Measurements from ENCODE around the gene PDGFB.

Gene PDGFB

DNA sequence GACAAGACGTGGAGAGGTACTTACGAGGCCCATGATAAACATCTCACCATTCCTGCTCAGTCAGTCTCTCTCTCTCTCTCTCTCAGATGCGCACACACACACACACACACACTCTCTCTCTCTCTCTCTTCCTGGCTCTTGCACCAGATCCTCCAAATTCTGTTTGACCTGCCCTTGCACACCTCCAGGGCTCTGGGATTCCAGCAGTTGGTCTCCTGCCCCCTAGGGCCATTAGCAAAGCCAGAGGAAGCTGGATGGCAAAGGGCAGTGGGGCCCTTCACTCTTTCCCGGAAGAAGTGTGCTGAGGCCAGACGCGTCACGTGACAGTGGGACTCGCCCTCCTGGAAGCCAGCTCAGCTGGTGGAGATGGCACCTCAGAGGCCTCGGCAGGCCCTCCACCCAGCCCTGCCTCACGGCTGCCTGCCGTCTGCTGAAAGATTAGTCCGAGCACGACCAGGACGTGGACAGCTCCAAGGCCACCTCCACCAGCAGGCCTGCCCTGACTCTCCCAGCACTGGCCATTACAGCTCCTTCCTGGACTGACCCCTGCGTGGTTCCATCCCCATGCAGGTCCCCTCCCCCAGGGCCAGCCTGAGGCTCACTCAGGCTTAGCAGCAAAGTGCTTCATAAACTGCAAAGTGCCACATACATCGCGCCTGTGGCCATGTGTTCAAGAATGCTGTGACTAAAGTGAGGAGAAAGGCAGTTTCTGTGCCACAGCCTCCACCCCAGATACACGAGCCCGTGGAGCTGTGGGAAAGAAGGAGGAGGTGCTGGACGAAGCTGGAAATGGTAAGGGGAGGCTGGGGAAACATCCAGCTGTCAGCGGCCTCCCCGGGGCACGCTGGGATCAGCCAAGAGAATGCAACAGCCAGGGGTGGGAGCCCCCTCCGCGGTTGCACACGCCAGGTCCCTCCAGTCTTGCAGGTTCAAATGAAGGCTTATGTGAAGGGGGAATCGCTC lies 3.7 kb downstream of the PDGFB start:
- Histone ChIP-seq H3K9me3 (ENCODE audit: control insufficient read depth in 2 of 2, low read length in 2 of 2) (no peaks in the 10 kb centered on the region), H3K27ac (ENCODE audit: low read depth in 2 of 2, low read length in 2 of 2) (peak overlapping the region; percentile 75 to 79), H3K9ac (ENCODE audit: low read depth in 1 of 2, low read length in 2 of 2) (peak overlapping the region; percentile 23 to 32), H3K36me3 (ENCODE audit: control insufficient read depth in 2 of 2, insufficient read depth in 2 of 2, low read length in 2 of 2) (no peaks in the 10 kb centered on the region), H3K4me3 (ENCODE audit: low read length in 2 of 2) (peak overlapping the region; percentile 6 to 42), H3K27me3 (ENCODE audit: control insufficient read depth in 2 of 2, insufficient read depth in 2 of 2, low read length in 2 of 2) (peaks cover 46 to 58% of the 10 kb centered on the region in 2 donors), H3K4me1 (ENCODE audit: control insufficient read depth in 2 of 2, insufficient read depth in 2 of 2, low read length in 2 of 2) (peaks cover 56 to 62% of the 10 kb centered on the region in 2 donors)

- peak overlapping the region; percentile 75 to 79 for H3K27ac ChIP-seq (ENCODE audit: low read depth in 2 of 2, low read length in 2 of 2)
- peaks cover 43 to 52% of the 10 kb centered on the region in 2 donors for H3K27me3 ChIP-seq (ENCODE audit: control insufficient read depth in 2 of 2, insufficient read depth in 2 of 2, low read length in 2 of 2)
- no peaks in the 10 kb centered on the region for H3K36me3 ChIP-seq (ENCODE audit: control insufficient read depth in 2 of 2, insufficient read depth in 2 of 2, low read length in 2 of 2)
- peaks cover 63 to 73% of the 10 kb centered on the region in 2 donors for H3K4me1 ChIP-seq (ENCODE audit: control insufficient read depth in 2 of 2, insufficient read depth in 2 of 2, low read length in 2 of 2)
- H3K4me3 ChIP-seq (ENCODE audit: low read length in 2 of 2) = peak overlapping the region in 1 of 2 donors; percentile 37
- no peaks in the 10 kb centered on the region for H3K9me3 ChIP-seq (ENCODE audit: control insufficient read depth in 2 of 2, low read length in 2 of 2)
- peak overlapping the region; percentile 9 to 51 for H3K9ac ChIP-seq (ENCODE audit: low read depth in 1 of 2, low read length in 2 of 2)
These were observed 5.0 kb downstream of the PDGFB start for GRCh38 chr22:39239561-39240423.

DNA sequence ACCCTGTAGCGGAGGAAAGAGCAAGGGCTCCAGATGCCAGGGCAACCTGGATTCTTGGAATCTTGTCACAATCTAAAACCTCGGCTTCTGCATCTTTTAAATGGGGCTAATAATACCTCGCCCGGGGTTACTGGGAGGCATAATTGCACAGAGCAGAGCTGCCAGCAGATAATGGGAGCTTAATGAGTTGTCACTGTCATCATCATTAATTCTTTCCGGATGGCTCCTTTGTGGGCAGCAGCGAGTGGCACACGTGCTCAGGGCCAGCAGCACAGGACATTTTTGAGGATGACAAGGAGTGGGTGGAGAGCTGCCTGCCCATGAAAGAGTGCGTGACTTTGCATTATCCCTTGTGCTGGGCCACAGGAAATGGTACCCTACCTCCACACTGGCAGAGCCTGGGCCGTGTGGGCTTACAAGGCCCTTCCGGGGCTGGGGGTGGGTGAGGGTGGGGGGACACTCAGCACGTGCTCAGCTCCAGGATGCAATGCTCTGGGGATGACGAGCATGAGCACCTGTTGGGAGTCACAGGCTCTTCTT lies 5.7 kb downstream of the PDGFB start:
- H3K4me3 ChIP-seq (ENCODE audit: low read length in 2 of 2) = no peak overlapping the region
- peaks cover 43 to 52% of the 10 kb centered on the region in 2 donors for H3K27me3 ChIP-seq (ENCODE audit: control insufficient read depth in 2 of 2, insufficient read depth in 2 of 2, low read length in 2 of 2)
- peaks cover 63 to 73% of the 10 kb centered on the region in 2 donors for H3K4me1 ChIP-seq (ENCODE audit: control insufficient read depth in 2 of 2, insufficient read depth in 2 of 2, low read length in 2 of 2)
- H3K9me3 ChIP-seq (ENCODE audit: control insufficient read depth in 2 of 2, low read length in 2 of 2) = no peaks in the 10 kb centered on the region
- no peak overlapping the region for H3K9ac ChIP-seq (ENCODE audit: low read depth in 1 of 2, low read length in 2 of 2)
- no peaks in the 10 kb centered on the region for H3K36me3 ChIP-seq (ENCODE audit: control insufficient read depth in 2 of 2, insufficient read depth in 2 of 2, low read length in 2 of 2)
- H3K27ac ChIP-seq (ENCODE audit: low read depth in 2 of 2, low read length in 2 of 2) = peak overlapping the region in 1 of 2 donors; percentile 75

GRCh38 chr22:39238561-39238960 lies 6.2 kb downstream of the PDGFB start:
- H3K27me3 ChIP-seq (ENCODE audit: control insufficient read depth in 2 of 2, insufficient read depth in 2 of 2, low read length in 2 of 2) = peaks cover 44 to 52% of the 10 kb centered on the region in 2 donors
- no peaks in the 10 kb centered on the region for H3K36me3 ChIP-seq (ENCODE audit: control insufficient read depth in 2 of 2, insufficient read depth in 2 of 2, low read length in 2 of 2)
- H3K4me1 ChIP-seq (ENCODE audit: control insufficient read depth in 2 of 2, insufficient read depth in 2 of 2, low read length in 2 of 2) = peaks cover 62 to 71% of the 10 kb centered on the region in 2 donors
- no peak overlapping the region for H3K9ac ChIP-seq (ENCODE audit: low read depth in 1 of 2, low read length in 2 of 2)
- no peak overlapping the region for H3K4me3 ChIP-seq (ENCODE audit: low read length in 2 of 2)
- no peak overlapping the region for H3K27ac ChIP-seq (ENCODE audit: low read depth in 2 of 2, low read length in 2 of 2)
- H3K9me3 ChIP-seq (ENCODE audit: control insufficient read depth in 2 of 2, low read length in 2 of 2) = no peaks in the 10 kb centered on the region

DNA sequence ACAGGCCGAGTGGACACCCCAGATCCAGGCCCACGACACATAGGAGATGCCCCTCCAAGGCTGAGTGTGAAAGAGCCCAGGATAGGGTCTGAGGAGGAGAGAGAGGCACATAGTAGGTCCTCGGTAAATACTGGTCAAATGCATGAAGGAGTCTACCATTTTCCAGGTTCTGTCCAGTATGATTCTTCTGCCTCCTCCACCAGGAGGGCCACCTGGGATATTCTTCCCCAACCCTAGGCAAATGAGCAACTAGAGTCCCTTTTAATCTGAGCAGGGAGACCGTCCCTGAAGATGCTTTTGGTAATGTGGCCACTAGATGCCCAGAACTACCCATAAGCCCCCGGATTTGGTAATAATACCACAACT lies 6.7 kb downstream of the PDGFB start:
- no peaks in the 10 kb centered on the region for H3K36me3 ChIP-seq (ENCODE audit: control insufficient read depth in 2 of 2, insufficient read depth in 2 of 2, low read length in 2 of 2)
- no peaks in the 10 kb centered on the region for H3K9me3 ChIP-seq (ENCODE audit: control insufficient read depth in 2 of 2, low read length in 2 of 2)
- peaks cover 58 to 67% of the 10 kb centered on the region in 2 donors for H3K4me1 ChIP-seq (ENCODE audit: control insufficient read depth in 2 of 2, insufficient read depth in 2 of 2, low read length in 2 of 2)
- H3K27ac ChIP-seq (ENCODE audit: low read depth in 2 of 2, low read length in 2 of 2) = peak overlapping the region in 1 of 2 donors; percentile 52
- peaks cover 42 to 48% of the 10 kb centered on the region in 2 donors for H3K27me3 ChIP-seq (ENCODE audit: control insufficient read depth in 2 of 2, insufficient read depth in 2 of 2, low read length in 2 of 2)
- no peak overlapping the region for H3K9ac ChIP-seq (ENCODE audit: low read depth in 1 of 2, low read length in 2 of 2)
- no peak overlapping the region for H3K4me3 ChIP-seq (ENCODE audit: low read length in 2 of 2)

- H3K36me3 ChIP-seq (ENCODE audit: control insufficient read depth in 2 of 2, insufficient read depth in 2 of 2, low read length in 2 of 2) = no peaks in the 10 kb centered on the region
- peaks cover 52 to 63% of the 10 kb centered on the region in 2 donors for H3K4me1 ChIP-seq (ENCODE audit: control insufficient read depth in 2 of 2, insufficient read depth in 2 of 2, low read length in 2 of 2)
- no peak overlapping the region for H3K9ac ChIP-seq (ENCODE audit: low read depth in 1 of 2, low read length in 2 of 2)
- H3K9me3 ChIP-seq (ENCODE audit: control insufficient read depth in 2 of 2, low read length in 2 of 2) = no peaks in the 10 kb centered on the region
- H3K4me3 ChIP-seq (ENCODE audit: low read length in 2 of 2) = no peak overlapping the region
- H3K27me3 ChIP-seq (ENCODE audit: control insufficient read depth in 2 of 2, insufficient read depth in 2 of 2, low read length in 2 of 2) = peaks cover 38 to 44% of the 10 kb centered on the region in 2 donors
- peak overlapping the region in 1 of 2 donors; percentile 52 for H3K27ac ChIP-seq (ENCODE audit: low read depth in 2 of 2, low read length in 2 of 2)
These were observed 7.3 kb downstream of the PDGFB start for GRCh38 chr22:39237318-39238100.

DNA sequence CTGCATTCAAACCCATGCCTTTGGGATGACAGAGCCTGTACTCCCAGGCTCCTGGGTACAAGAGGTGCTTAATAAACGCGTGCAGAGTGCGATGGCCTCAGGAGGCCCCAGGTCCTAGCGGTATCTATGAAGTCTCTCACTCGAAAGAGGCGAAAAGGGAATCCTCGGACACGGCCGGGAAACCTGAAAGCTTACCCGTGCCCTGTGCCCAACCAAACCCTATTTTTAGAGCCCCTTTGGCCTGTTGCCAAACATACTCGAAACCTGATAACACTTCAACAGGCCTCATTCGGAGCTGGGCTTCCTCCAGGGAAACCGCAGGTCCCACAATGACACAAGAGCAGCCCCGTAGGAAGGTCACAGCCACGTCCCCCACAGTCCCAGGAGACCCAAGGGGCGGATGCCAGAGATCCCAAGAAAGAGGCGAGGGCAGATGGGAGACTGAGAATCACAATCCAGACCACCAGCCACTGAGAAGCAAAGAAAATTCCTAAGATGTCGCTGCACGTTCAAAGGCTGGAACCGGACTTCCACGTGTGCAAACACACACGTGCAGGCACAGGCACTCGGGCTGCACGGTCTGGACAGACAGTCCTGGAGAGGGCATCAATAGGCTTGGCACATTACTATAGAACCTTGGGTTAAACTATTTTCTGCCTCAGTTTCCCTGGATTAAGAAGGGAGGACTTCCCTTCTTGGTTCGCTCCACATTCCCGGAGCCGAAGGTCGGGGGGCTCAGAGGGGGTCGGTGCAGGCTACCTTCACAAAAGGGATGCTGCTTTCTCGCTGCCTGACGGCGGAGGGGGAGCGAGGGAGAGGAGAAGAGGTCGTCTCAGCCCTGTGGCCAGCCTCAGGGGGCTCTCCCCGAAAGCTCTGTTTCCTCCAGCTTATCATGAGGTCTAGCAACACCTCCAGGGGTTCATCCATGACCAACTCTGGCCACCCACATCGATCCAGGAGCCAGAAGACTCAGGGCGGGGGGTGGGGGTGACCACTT lies 8.2 kb downstream of the PDGFB start:
- peaks cover 36 to 40% of the 10 kb centered on the region in 2 donors for H3K27me3 ChIP-seq (ENCODE audit: control insufficient read depth in 2 of 2, insufficient read depth in 2 of 2, low read length in 2 of 2)
- no peak overlapping the region for H3K27ac ChIP-seq (ENCODE audit: low read depth in 2 of 2, low read length in 2 of 2)

GRCh38 chr22:39234867-39235687 lies 9.7 kb downstream of the PDGFB start:
- Histone ChIP-seq H3K27me3 (ENCODE audit: control insufficient read depth in 2 of 2, insufficient read depth in 2 of 2, low read length in 2 of 2) (peaks cover 33 to 40% of the 10 kb centered on the region in 2 donors), H3K4me1 (ENCODE audit: control insufficient read depth in 2 of 2, insufficient read depth in 2 of 2, low read length in 2 of 2) (peaks cover 36 to 44% of the 10 kb centered on the region in 2 donors), H3K4me3 (ENCODE audit: low read length in 2 of 2) (no peak overlapping the region), H3K9ac (ENCODE audit: low read depth in 1 of 2, low read length in 2 of 2) (no peak overlapping the region), H3K27ac (ENCODE audit: low read depth in 2 of 2, low read length in 2 of 2) (peak overlapping the region; percentile 21 to 61), H3K36me3 (ENCODE audit: control insufficient read depth in 2 of 2, insufficient read depth in 2 of 2, low read length in 2 of 2) (no peaks in the 10 kb centered on the region), H3K9me3 (ENCODE audit: control insufficient read depth in 2 of 2, low read length in 2 of 2) (no peaks in the 10 kb centered on the region)

More for the DNA sequence above, 8.2 kb downstream of the PDGFB start:
- no peak overlapping the region for H3K9ac ChIP-seq (ENCODE audit: low read depth in 1 of 2, low read length in 2 of 2)
- peak overlapping the region in 1 of 2 donors; percentile 7 for H3K4me3 ChIP-seq (ENCODE audit: low read length in 2 of 2)
- H3K36me3 ChIP-seq (ENCODE audit: control insufficient read depth in 2 of 2, insufficient read depth in 2 of 2, low read length in 2 of 2) = no peaks in the 10 kb centered on the region
- peaks cover 48 to 59% of the 10 kb centered on the region in 2 donors for H3K4me1 ChIP-seq (ENCODE audit: control insufficient read depth in 2 of 2, insufficient read depth in 2 of 2, low read length in 2 of 2)
- H3K9me3 ChIP-seq (ENCODE audit: control insufficient read depth in 2 of 2, low read length in 2 of 2) = no peaks in the 10 kb centered on the region
